Myometrial cell (primary cell): ENCODE results near the gene GAGE12H. TPM values are rescaled to one million over a fixed set of nuclear protein-coding genes. Genes with fewer than 3 reads are reported as not detected.

ENCODE experiments used
- total RNA-seq: library from RNA; depleted of rRNA; stranded (reverse); fragments of >200 nt; gene quantifications from 2 replicates; pipeline ENCODE4 v1.2.3, GENCODE V29; 2015

Gene GAGE12H, protein sequence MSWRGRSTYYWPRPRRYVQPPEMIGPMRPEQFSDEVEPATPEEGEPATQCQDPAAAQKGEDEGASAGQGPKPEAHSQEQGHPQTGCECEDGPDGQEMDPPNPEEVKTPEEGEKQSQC
- total RNA-seq: not detected in 2 replicates

GRCh38 chrX:49579649-49580048 is at the start of gene GAGE12H:
Gene GAGE12H (plus strand): TSS chrX:49579949. CDS start chrX:49581104, 1,155 bp downstream.

DNA sequence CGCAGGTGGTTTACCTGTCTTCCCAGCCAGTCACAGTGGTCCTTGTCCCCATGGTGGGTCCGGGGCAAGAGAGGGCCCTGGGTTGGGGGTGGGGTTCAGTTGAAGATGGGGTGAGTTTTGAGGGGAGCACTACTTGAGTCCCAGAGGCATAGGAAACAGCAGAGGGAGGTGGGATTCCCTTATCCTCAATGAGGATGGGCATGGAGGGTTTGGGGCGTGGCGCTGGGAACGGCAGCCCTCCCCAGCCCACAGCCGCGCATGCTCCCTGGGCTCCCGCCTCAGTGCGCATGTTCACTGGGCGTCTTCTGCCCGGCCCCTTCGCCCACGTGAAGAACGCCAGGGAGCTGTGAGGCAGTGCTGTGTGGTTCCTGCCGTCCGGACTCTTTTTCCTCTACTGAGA is 47.9 kb upstream of the GAGE12H start, which contains the start of gene GAGE12C:
Gene GAGE12C (plus strand): TSS at position 301 of the 400 bp plus-strand sequence. CDS start 1,155 bp downstream, outside the sequence.

GRCh38 chrX:49541433-49541832 is 38.3 kb upstream of the GAGE12H start, which contains the start of gene GAGE12D:
Gene GAGE12D (plus strand): TSS chrX:49541733. CDS start chrX:49542888, 1,155 bp downstream.

GRCh38 chrX:49550989-49551388 is 28.8 kb upstream of the GAGE12H start, which contains the start of gene GAGE12E:
Gene GAGE12E (plus strand): TSS chrX:49551289. CDS start chrX:49552444, 1,155 bp downstream.

DNA sequence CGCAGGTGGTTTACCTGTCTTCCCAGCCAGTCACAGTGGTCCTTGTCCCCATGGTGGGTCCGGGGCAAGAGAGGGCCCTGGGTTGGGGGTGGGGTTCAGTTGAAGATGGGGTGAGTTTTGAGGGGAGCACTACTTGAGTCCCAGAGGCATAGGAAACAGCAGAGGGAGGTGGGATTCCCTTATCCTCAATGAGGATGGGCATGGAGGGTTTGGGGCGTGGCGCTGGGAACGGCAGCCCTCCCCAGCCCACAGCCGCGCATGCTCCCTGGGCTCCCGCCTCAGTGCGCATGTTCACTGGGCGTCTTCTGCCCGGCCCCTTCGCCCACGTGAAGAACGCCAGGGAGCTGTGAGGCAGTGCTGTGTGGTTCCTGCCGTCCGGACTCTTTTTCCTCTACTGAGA is 19.2 kb upstream of the GAGE12H start, which contains the start of gene GAGE12F:
Gene GAGE12F (plus strand): TSS at position 301 of the 400 bp plus-strand sequence. CDS start 1,155 bp downstream, outside the sequence.

GRCh38 chrX:49570100-49570499 is 9.6 kb upstream of the GAGE12H start, which contains the start of gene GAGE12G:
Gene GAGE12G (plus strand): TSS chrX:49570400. CDS start chrX:49571555, 1,155 bp downstream.

GRCh38 chrX:49589196-49589595 is 9.4 kb downstream of the GAGE12H start, which contains the start of gene GAGE2A:
Gene GAGE2A (plus strand): TSS chrX:49589496. CDS start chrX:49590651, 1,155 bp downstream.

DNA sequence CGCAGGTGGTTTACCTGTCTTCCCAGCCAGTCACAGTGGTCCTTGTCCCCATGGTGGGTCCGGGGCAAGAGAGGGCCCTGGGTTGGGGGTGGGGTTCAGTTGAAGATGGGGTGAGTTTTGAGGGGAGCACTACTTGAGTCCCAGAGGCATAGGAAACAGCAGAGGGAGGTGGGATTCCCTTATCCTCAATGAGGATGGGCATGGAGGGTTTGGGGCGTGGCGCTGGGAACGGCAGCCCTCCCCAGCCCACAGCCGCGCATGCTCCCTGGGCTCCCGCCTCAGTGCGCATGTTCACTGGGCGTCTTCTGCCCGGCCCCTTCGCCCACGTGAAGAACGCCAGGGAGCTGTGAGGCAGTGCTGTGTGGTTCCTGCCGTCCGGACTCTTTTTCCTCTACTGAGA is 19.0 kb downstream of the GAGE12H start, which contains the start of gene GAGE1:
Gene GAGE1 (plus strand): TSS at position 301 of the 400 bp plus-strand sequence. CDS start 1,155 bp downstream, outside the sequence.

Other genes starting within 250 kb of the GAGE12H start
- gene GAGE13, start 248.4 kb upstream of the GAGE12H start, total RNA-seq: not detected in 2 replicates
- gene GAGE12C, start 47.8 kb upstream of the GAGE12H start, total RNA-seq: not detected in 2 replicates
- not detected in 2 replicates for gene GAGE12D, start 38.2 kb upstream of the GAGE12H start, total RNA-seq
- gene GAGE12E, start 28.7 kb upstream of the GAGE12H start, total RNA-seq: not detected in 2 replicates
- not detected in 2 replicates for gene GAGE12F, start 19.1 kb upstream of the GAGE12H start, total RNA-seq
- not detected in 2 replicates for gene GAGE12G, start 9.5 kb upstream of the GAGE12H start, total RNA-seq
- gene GAGE2A, start 9.5 kb downstream of the GAGE12H start, total RNA-seq: not detected in 2 replicates
- not detected in 2 replicates for gene GAGE1, start 19.1 kb downstream of the GAGE12H start, total RNA-seq
- gene PAGE1, start 116.0 kb downstream of the GAGE12H start, total RNA-seq: not detected in 2 replicates
- gene PAGE4, start 249.4 kb downstream of the GAGE12H start, total RNA-seq: not detected in 2 replicates